Right lobe of liver (tissue), 4 donors: ENCODE results near the gene MGRN1.

Experiments used
- POLR2A ChIP-seq: fragments of 450-650 bp; IDR thresholded peaks from one replicate; pipeline ENCODE4 v1.6.1; 2017; ENCODE audit warnings: antibody characterized with exemption, mild to moderate bottlenecking
- TF ChIP-seq, protein P1 (sequence below), 4 donors: fragments of 200-600 bp in 3 of 4; fragments of 450-650 bp in 1 of 4; IDR thresholded peaks; one replicate each; pipeline versions ENCODE4 v1.5.1 to v1.8.0; 2016 to 2022; ENCODE audit warnings: antibody characterized with exemption in 4 of 4, mild to moderate bottlenecking in 2 of 4
- donor health status: DM: no; HTN: no; CAD: no.
- donor health status: DM: no; HTN: no; CAD: no.
- donor health status: DM: no; HTN: yes; CAD: no.

DNA sequence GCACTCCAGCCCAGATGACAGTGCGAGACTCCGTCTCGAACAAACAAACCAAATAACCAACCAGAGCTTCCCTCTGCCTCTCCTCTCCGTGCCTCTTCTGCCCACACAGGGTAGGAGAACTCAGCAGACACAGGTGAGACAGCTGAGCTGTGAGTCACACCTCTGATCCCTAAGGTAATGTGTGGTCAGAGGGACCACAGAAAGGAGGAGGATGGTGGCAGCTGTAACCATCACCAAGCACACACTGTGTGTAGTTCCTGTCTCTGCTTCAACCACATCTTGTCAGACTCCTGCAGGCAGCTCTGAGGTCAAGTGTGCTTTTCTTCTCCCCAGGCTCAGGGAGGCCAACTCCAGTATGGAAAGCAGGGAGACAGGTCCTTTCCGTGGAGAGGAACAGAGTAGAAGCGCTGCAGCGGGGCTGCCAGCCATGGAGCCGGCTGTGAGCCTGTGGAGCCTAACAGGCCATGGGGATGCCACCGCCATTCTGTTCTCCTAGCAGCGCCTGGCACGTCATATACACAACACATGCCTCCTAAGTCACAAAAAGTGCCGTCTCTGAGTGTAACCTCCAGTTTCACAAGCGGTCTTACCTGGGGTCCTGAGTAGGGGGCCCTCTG, 75.9 kb downstream of the MGRN1 start:
- TF ChIP-seq, protein P1, sequence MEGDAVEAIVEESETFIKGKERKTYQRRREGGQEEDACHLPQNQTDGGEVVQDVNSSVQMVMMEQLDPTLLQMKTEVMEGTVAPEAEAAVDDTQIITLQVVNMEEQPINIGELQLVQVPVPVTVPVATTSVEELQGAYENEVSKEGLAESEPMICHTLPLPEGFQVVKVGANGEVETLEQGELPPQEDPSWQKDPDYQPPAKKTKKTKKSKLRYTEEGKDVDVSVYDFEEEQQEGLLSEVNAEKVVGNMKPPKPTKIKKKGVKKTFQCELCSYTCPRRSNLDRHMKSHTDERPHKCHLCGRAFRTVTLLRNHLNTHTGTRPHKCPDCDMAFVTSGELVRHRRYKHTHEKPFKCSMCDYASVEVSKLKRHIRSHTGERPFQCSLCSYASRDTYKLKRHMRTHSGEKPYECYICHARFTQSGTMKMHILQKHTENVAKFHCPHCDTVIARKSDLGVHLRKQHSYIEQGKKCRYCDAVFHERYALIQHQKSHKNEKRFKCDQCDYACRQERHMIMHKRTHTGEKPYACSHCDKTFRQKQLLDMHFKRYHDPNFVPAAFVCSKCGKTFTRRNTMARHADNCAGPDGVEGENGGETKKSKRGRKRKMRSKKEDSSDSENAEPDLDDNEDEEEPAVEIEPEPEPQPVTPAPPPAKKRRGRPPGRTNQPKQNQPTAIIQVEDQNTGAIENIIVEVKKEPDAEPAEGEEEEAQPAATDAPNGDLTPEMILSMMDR (IDR thresholded peaks at IDR 0.05), result no peak
- TF ChIP-seq POLR2A, result no peak
